Skeletal muscle satellite cell (primary cell): ENCODE data around the gene TMEM63A.

ENCODE experiments used
- H3K27me3 ChIP-seq: 2 replicates; pipeline ENCODE4 v1.7.0; 2013; ENCODE audit warnings: low read length; ENCODE audit not compliant: control insufficient read depth, insufficient read depth
- H3K36me3 ChIP-seq: 2 replicates; pipeline ENCODE4 v1.7.0; 2013; ENCODE audit warnings: mild to moderate bottlenecking, control low read depth, low read length; ENCODE audit not compliant: insufficient read depth
- H3K4me1 ChIP-seq: 2 replicates; pipeline ENCODE4 v1.7.0; 2013; ENCODE audit warnings: low read length; ENCODE audit not compliant: control insufficient read depth, insufficient read depth
- H3K4me2 ChIP-seq: 2 replicates; pipeline ENCODE4 v1.7.0; 2013; ENCODE audit warnings: mild to moderate bottlenecking, low read length
- H3K4me3 ChIP-seq: 2 replicates; pipeline ENCODE4 v1.7.0; 2013; ENCODE audit warnings: low read length
- H3K9ac ChIP-seq: 2 replicates; pipeline ENCODE4 v1.7.0; 2013; ENCODE audit warnings: mild to moderate bottlenecking, low read depth, low read length, moderate library complexity
- H3K9me3 ChIP-seq: replicated peaks from 2 replicates; pipeline ENCODE4 v1.7.0; 2013; ENCODE audit warnings: mild to moderate bottlenecking, control low read depth, low read length

TMEM63A gene

DNA sequence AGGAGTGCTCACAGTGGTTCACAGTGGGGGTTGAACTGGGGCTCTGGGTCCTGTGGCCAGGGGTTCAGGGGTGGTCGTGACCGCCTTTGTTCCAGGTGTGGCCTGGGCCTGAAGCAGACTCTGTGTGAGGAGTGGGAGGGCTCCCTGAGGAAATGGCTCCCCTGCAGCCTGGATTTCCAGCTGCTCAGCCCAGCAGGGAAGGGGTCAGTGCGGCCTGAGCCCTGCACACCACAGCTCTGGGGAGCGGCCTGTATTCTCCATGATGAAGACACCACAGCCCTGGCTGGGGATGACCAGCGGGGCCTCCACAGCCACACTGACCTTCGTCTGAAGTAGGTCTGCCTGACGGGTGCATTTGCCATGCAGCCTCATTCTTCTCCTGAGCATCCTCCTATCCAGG is 25.2 kb upstream of the TMEM63A start:
- Histone ChIP-seq H3K4me1 (no peaks in the 10 kb centered on the region), H3K9ac (no peak overlapping the region), H3K4me2 (no peak overlapping the region), H3K36me3 (no peaks in the 10 kb centered on the region), H3K27me3 (no peaks in the 10 kb centered on the region), H3K9me3 (no peaks in the 10 kb centered on the region), H3K4me3 (no peak overlapping the region)

DNA sequence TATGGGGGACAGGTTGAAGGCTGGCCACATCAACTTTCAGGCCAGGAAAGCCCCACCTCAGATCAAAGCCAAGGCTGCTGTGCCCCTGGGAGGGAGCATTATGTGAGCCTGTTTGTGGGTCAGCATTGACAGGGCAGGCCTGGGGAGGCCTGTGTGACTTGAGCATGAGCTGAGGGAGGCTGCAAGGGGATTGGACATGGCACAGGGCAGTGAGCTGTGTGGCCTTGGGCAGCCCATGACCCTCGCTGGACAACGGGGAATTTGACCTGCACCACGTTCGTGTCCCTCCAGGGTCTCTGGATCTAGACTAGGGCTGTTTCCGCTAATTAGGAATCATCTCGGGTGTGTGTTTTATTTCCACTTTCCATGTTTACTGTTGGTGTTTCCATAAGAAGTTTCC is 24.3 kb upstream of the TMEM63A start:
- H3K27me3 ChIP-seq: no peaks in the 10 kb centered on the region
- no peak overlapping the region for H3K4me2 ChIP-seq
- no peak overlapping the region for H3K4me3 ChIP-seq
- H3K36me3 ChIP-seq: no peaks in the 10 kb centered on the region
- no peak overlapping the region for H3K9ac ChIP-seq
- H3K4me1 ChIP-seq: no peaks in the 10 kb centered on the region
- H3K9me3 ChIP-seq: no peaks in the 10 kb centered on the region

DNA sequence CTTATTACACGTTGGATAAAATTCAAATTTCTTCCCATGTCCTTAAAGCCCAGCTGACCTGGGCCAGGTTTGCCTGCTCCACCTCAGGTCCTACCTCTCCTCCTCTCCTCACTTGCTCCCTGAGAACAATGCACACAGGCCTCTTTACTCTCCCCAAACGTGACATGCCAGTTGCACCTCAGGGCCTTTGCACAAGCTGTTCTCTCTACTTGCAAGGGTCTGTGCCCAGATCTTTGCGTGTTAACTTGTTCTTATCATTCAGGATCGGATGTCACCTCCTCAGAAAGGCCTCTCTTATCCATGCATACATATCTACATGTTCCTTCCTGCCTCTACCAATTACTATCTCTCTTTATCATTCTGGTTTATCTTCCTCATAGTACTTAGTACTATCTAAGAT is 21.4 kb upstream of the TMEM63A start:
- Histone ChIP-seq H3K9ac (no peak overlapping the region), H3K36me3 (no peaks in the 10 kb centered on the region), H3K4me1 (no peaks in the 10 kb centered on the region), H3K4me3 (no peak overlapping the region), H3K9me3 (no peaks in the 10 kb centered on the region), H3K27me3 (no peaks in the 10 kb centered on the region), H3K4me2 (no peak overlapping the region)

DNA sequence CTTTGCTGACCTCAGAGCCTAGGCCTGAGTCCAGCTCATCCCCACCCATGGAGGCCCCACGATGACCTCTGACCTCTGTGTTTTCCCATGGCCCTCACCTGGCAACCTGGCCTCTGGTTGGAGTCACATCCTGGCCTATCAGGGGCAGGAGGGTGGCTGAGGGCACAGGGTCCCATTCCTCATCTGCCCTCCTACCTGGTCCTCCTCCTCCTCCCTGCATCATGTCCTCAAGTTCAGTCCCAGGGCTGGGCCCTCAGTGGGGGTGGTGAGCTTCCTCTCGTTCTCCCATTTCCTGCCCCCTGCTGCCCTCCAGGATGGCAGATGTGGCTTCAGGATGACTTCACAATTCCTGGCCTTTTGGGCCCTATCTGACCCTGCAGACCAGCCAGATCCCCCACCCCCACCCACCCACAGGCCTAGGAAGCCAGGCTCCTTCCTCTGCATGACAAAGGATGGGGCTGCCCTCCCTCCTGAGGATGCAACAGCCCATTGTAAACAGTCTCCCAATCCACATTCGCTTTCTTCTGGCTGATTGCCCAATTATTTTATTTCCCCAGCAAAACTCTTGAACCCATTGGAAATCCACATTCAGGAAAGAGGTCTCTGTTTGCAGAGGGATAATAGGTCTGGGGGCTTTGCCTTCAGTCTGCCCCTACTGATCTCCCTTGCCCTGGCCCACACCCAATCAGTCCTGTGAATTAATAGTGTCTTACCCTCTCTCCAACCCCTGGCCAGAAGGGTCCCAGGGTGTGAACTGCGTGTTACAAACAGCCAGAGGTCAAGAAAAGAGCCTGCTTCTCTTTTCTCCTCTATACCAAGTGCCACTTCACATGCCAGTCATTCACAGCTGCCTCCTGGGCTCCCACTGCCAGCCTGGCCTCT is 17.1 kb upstream of the TMEM63A start:
- H3K27me3 ChIP-seq: no peaks in the 10 kb centered on the region
- H3K9ac ChIP-seq: no peak overlapping the region
- no peaks in the 10 kb centered on the region for H3K4me1 ChIP-seq
- no peaks in the 10 kb centered on the region for H3K36me3 ChIP-seq
- no peak overlapping the region for H3K4me3 ChIP-seq
- H3K4me2 ChIP-seq: no peak overlapping the region
- H3K9me3 ChIP-seq: no peaks in the 10 kb centered on the region

DNA sequence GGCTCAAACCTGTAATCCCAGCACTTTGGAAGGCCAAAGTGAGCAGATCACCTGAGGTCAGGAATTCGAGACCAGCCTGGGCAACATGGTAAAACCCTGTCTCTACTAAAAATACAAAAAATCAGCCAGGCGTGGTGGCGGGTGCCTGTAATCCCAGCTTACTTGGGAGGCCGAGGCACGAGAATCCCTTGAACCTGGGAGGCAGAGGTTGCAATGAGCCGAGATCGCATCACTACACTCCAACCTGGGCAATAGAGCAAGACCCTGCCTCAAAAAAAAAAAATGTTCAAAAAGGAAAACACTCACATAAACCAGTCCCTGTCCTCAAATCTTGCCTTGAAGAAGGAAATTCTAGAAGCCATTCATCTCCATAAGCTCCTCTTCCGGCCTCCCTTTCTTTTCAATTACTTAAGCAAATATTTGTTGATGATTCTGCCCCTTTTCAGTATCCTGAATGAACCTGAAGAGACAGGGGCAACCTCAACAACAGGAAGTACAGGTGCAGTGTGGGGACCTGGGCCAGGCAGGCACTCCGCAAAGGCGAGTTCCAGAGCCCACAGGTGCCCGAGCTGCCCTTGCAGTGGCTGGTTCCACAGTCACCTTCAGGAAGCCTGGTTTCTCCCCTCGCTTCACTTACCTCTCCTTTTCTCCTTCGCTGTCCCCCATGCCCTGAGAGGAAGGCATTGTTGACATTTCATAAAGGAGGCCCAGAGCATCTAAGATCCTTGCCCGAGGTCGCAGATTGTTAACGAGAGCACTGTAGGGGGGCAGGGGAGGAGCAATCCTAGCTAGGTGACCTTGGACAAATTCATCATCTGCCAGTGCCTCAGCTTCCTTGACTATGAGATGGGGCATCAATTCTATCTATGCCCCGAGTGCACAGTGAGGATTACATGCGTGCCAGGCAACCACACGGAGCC is 15.7 kb upstream of the TMEM63A start:
- H3K9ac ChIP-seq: no peak overlapping the region
- H3K27me3 ChIP-seq: no peaks in the 10 kb centered on the region

DNA sequence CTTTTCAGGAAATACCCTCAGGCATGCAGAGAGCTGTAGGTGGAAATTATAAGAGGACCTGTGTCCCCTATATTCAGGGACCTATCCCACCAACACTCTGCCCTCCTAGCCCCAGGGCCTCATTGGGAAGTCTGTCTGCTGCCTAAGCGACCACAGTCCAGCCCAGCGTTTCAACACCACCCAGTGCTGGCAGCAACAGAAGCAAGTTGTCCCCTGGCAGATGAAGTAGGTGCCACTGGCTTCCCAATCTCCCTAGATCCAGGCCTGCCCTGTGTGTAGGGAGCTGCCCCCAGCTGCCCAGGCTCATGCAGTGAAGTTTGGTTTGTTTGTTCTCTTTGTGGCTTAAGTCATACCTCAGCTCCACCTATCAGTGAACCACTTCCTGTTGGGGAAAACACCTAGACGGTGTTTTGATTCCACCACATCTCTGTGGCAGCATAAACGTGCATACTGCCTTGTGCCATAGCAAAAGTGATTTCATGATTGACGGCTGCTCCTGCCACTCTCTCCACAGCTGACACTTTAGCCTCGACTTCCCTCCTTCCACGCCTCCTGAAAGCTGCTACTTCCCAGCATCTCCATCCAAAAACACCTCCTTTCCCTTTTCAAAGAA is 14.9 kb upstream of the TMEM63A start:
- Histone ChIP-seq H3K9me3 (no peaks in the 10 kb centered on the region), H3K36me3 (no peaks in the 10 kb centered on the region), H3K27me3 (no peaks in the 10 kb centered on the region), H3K4me1 (no peaks in the 10 kb centered on the region), H3K4me2 (no peak overlapping the region), H3K9ac (no peak overlapping the region), H3K4me3 (no peak overlapping the region)

More for the DNA sequence above, 15.7 kb upstream of the TMEM63A start:
- no peak overlapping the region for H3K4me3 ChIP-seq
- H3K9me3 ChIP-seq: no peaks in the 10 kb centered on the region
- no peaks in the 10 kb centered on the region for H3K36me3 ChIP-seq
- H3K4me2 ChIP-seq: no peak overlapping the region
- no peaks in the 10 kb centered on the region for H3K4me1 ChIP-seq

DNA sequence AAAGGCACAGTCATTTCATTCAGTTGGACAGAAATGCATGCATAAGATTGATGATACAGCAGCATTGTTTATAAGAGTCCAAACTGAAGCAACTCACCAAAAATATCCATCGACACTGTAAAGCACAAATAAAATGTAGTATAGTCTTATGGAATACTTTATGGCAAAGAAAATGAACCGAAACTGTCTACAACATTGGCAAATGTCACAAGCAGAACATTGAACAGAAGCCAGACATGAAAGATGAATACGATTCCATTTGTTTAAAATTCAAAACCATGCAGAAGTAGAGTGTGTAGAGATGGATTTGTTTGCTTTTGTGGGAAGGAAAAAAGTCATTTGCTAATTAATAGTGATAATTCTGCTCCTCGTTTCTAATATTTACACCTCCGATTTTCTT is 14.3 kb upstream of the TMEM63A start:
- H3K27me3 ChIP-seq: no peaks in the 10 kb centered on the region
- no peaks in the 10 kb centered on the region for H3K36me3 ChIP-seq
- H3K4me2 ChIP-seq: no peak overlapping the region
- H3K4me1 ChIP-seq: no peaks in the 10 kb centered on the region
- H3K9me3 ChIP-seq: no peaks in the 10 kb centered on the region
- H3K4me3 ChIP-seq: no peak overlapping the region
- H3K9ac ChIP-seq: no peak overlapping the region

DNA sequence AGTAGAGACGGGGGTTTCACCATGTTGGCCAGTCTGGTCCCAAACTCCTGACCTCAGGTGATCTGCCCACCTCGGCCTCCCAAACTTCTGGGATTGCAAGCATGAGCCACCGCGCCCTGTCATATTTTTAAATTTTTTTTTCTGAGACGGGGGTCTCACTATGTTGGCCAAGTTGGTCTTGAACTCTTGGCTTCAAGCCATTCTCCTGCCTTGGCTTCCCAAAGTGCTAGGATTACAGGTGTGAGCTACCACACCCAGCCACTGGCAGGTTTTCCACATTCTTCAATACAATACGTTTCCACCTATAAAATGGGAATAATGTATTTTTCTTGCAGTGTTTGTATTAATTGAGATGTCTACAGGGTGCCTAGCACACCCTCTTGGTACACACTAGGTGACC is 10.1 kb upstream of the TMEM63A start:
- Histone ChIP-seq H3K4me3 (no peak overlapping the region), H3K27me3 (no peaks in the 10 kb centered on the region), H3K4me1 (no peaks in the 10 kb centered on the region), H3K4me2 (no peak overlapping the region), H3K36me3 (no peaks in the 10 kb centered on the region), H3K9ac (no peak overlapping the region), H3K9me3 (no peaks in the 10 kb centered on the region)

DNA sequence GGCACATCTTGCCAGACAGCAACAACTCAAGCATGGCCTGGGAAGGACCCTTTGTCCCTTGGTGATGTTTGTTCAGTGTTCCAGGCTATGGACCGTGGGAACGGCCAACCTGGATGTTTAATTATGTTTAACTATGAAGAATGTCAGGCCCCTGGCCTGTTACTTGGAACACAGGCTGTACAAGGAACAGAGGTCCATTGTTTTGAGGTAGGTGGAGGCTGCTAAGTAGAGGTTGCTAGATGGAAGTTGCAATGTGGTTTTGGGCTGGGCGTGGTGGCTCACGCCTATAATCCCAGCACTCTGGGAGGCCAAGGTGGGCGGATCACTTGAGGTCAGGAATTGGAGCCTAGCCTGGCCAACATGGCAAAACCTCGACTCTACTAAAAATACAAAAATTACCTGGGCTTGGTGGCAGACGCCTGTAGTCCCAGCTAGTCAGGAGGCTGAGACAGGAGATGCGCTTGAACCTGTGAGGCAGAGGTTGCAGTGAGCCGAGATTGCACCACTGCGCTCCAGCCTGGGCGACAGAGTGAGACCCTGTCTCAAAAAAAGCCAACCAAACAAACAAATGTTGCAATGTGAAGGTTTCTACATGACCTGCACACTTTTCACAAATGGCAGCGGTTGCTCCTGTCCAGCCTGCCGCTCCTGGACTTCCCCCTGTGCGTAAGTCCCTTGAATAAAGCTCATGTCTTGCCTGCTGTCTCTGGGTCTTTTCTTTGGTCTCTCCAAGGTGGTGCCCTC is 9.2 kb upstream of the TMEM63A start:
- Histone ChIP-seq H3K9ac (no peak overlapping the region), H3K4me1 (no peaks in the 10 kb centered on the region), H3K27me3 (no peaks in the 10 kb centered on the region), H3K36me3 (no peaks in the 10 kb centered on the region), H3K4me3 (no peak overlapping the region), H3K4me2 (no peak overlapping the region), H3K9me3 (no peaks in the 10 kb centered on the region)

DNA sequence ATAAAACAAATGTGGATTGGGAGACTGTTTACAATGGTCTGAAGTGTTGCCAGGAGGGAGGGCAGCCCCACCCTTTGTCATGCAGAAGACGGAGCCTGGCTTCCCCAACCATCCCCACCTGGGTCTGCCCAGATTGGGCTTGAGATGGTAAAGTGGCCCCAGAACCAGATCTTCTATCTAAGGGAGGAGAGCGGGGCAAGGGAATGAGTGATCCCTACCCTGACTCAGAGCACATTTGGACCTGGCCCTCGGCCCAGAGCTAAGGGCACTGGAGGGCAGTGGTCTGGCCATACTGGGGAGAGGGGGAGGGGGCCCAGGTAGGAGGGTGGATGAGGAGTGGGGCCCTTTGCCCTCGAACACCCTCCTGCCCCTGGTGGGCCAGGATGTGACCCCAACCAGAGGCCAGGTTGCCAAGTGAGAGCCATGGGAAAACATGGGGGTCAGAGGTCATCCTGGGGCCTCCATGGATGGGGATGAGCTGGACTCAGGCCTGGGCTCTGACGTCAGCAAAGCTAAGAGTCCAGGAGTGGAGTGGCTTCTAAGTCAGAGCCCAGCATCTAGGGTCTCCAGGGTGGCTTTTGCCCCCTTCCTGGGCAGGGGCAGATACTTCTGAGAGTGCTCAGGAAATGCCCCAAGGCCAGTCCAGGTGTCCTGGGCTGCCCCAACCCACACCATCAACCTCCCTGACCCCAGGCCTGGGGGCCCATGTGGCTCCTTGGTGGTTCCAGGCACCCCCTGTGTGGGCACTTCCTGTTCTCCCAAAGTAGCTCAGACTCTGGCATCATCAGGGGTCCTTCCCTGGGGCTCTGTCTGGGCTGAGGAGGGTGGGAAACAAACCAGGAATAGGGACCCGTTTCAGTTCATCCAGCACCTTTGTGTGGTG is 8.4 kb upstream of the TMEM63A start:
- Histone ChIP-seq H3K4me1 (no peaks in the 10 kb centered on the region), H3K9ac (no peak overlapping the region), H3K36me3 (no peaks in the 10 kb centered on the region), H3K4me3 (no peak overlapping the region), H3K27me3 (no peaks in the 10 kb centered on the region), H3K4me2 (no peak overlapping the region), H3K9me3 (no peaks in the 10 kb centered on the region)
